Brain pericyte (primary cell): Measurements from ENCODE around the gene PPP1R13B.
A peak's percentile ranks its signal among the peaks of the same experiment; 100 is the strongest.
"Not testable (repeated sequence)": the region's sequence is repeated elsewhere in the genome, so short reads cannot be mapped to it uniquely, and the experiment has no call there.

Experiments
- DNase-seq: peaks from one replicate; pipeline ENCODE4 v3.0.0-alpha.2; 2012; ENCODE audit warnings: low read depth, low spot score

The PPP1R13B gene

DNA sequence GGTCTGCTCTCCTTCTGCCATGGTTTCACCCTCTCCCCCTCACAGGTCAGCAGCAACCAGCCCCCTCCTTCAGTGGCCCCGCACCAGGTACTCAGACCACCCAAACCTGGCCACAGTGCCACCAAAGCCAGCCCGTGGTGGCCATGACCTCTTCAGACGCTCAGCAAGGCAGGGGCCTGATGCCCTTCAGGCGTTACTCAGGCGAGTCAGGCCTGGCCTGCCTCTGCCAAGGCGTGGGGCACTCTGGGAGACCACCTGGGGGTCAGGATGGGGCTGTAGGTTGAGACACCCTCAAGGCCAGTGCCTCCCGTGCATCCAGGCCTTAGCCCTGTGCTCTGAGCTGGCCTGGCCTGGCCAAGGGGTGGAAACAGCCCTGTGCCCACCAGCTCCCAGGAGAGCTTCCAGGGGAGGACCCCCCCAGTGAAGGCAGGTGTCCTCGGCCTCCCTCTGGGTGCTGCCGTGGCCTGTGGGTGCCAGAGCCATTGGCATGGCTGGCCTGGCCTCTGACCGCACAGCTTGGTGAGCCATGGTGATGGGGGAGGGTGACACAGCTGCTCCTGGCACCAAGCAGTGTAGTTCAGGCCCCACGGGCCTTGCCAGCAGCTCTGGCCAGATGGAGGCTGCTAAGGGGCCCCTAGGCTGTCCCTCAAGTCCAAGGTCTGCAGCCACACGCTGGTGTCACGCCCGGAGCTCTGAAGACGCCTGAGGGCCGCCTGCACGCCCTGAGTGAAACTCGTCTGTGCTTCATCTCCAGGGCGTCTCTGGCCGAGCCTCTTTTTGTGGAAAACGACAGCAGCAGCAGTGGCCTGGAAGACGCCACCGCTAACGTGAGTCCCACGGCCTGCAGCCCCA lies 147.2 kb downstream of the PPP1R13B start:
- DNase-seq = no peak

DNA sequence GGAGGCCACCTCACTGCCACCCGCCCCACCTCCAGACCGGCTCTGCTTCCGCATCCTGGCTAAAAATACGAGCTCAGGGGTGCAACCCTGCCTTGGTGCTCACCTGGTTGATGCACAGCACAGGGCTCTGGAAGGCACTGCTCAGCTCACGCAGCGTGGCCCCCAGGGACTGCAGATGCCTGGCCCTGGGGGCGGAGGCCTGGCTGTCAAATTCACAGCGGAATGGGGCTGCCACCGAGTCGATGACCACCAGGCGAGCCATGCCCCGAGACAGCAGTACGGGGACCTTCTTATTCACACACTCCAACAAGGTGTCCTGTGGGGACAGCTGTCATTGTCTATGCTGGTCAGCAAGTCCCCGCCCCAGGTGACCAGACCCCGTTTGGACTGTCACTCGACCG lies 148.1 kb downstream of the PPP1R13B start:
- no peak for DNase-seq

DNA sequence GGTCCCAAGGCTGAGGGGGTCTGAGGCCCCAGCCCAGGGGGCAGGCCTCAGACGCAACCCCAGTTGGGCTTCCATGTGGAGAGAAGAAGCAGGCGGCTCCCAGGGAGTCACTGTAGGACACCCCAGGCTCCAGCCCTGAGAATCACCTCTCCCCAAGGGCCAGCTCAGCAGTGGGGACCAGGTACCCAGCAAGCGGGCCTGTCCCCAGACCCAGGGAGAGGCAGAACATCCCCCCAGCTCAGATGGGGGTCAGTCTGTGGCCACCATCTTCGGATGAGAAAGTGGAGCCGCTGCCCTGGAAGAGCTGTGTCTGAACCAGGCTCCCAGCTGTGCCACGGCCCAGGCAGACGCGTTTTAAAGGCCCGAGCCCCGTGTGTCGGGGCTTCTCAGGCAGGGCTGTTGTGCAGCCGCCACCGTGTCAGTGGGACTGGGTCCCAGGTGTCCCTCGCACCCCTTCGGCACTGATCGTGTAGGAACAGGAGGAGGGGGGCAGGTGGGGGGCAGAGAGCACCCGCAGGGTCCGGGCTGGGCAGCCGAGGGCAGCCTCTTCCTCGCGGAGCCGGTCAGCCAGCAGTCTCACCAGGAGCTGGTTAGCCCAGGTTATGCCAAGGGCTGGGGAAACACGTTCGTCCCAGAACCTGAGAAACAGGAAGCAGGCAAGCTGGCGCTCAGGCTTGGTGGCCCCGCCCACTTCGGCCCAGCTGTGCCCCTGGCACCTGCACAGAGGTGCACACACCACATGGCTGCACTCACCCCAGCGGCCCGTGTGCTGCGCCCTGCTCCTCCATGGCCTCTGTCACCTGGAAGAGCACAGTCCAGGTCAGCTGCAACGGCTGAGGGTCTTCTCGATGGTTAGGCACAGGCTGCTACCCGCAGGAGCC lies 148.8 kb downstream of the PPP1R13B start:
- no peak for DNase-seq

DNA sequence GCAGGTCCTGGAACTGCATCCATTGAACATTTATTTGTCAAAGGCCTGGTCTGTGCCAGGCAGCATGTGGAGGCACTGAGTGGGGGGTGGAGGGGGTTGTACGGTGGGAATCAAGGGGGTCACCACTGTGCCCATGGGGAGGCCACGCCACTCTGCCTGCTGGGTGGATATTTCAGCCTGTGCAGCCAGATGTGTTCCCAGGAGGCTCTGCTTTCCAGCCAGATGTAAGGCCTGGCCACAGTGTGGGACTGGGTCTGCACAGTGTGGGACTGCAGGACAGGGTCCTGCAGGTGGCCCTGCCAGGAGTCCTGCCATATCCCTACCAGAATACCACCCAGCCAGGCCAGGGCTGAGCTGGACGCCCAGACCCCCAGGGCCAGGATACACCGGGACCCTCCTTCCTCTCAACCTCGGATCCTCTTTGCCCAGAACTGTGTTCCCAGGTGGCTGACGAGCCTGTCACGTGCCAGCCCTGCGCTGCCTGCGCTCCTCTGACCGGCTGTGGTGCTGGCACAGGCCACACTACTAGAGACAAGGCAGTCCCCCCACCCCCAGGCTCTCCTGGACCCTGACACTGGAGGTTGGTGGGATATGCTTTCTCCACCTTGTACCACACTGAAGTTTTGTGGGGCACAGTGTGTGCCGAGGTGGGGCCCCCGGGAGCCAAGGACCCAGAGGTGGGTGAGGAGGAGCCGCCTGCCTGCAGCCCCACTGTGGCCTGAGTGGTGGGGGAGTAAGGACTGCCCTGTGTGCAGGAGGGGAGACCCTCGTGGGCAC lies 149.6 kb downstream of the PPP1R13B start:
- DNase-seq = no peak

DNA sequence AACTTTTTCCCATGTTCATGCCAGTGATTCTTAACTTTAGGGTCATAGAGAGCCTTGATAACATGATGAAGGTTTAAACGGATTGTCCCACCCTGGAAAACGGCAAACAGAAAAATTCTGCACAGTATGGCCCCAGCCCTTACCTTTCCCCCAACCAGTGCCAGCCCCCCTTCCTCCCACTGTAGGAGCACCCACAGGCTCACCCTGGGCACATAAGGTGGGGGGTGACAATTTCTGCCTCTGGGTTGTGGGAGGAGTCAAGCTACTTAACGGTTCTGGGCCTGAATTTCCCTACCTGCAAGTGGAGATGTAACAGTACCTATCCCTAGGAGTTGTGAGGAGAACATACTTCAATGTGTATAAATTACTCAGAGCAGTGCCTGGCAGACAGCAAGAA lies 150.2 kb downstream of the PPP1R13B start:
- DNase-seq = no peak

DNA sequence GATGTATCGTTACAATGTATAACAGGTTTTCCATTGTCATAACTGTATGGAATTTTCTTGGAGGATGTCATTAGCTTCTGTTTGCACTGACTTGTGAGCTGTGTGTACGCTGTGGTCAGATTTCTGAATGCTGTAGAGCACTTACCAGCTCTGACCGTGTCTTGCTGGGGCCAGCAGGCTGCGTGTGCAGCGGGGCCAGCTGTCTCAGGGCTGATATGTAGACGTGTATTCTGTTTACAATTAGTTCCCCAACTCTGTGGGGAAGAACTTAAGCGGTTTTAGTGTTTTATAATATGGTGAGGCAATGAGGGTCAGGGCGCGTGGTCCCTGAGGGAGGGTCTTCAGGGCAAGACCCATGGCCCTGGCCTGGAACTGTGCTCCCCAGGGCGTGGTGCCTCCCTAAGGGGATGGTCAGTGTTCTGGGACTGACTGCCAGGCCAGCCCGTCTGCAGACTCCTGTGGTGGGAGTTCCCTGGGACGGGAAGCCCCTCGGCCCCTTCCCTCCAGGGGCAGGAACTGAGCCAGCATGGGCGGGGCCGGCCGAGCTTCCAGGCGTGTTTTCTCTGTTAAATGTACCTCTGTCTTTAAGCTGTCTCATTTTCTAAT lies 150.8 kb downstream of the PPP1R13B start:
- DNase-seq = peak; percentile 42

DNA sequence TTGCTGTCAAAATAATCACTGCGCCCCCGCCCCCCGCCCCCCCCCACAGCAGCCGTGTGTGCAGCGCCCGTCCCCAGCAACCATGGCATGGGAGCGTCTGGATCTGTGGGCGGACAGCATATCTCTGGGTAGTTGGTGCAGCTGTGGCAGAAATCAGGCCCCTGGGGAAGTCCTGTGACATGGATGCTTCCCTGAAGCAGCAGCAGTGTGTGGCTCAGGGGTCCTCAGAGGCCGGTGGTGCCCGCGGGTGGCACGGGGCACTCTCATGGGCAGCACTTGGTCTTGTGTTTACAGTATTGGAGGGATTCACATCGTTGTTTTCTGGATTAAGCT lies 151.3 kb downstream of the PPP1R13B start:
- no peak for DNase-seq

DNA sequence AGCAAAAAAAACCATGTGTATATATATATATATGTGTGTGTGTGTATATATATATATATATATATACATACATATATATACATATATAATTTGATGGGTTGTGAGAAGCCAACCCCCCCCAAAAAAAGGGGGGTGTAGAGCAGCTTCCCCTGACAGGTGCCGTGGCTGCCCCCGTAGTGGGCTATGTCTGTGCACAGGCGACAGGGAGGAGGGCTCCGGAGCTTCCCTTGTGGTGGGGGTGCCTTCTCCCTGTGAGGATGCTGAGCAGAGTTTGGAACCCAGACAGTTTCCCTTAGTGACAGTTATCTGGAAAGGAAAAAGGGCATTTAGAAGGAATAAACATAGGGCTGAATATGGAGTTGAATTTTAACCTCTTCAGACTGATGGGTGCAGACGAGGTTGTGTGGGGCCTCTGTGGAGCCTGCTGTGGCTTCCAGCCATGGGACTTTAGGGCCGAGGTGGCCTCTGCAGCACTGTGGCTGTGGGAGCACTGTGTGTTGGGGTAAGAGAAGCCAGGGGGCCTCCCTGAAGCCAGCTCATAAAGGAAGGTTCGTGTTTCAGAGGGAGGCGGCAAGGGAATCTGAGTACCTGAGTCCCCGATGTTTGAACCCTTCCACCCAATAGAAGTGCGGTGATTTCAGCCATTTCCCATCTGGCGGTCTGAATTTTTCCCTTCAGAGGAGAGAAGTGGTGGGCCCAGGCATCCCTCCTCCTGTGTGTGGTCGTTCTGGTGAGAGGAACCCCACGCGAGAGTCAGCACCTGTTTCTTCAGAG lies 151.9 kb downstream of the PPP1R13B start:
- DNase-seq = no peak

DNA sequence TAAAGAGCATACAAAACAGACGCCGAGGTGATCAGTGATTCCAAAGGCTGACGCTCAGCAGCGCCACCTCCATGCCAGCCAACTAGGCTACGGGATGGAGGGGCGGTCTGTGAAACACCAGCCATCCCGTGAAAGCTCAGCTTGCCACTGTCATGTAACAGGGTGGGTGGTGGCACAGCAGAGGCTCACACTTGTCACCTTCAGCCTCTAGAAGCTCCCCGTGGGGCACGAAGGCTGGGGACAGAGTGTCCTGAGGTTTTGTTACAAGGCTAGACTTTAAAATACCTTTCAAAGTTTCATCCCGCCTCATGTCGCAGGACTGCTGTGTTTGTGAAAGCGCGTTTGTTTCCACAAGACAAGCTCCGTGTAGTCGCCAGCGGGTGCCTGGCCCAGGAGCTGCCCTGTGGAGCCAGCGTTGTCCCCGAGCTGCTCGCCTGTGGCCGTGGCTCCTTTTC lies 152.8 kb downstream of the PPP1R13B start:
- no peak for DNase-seq

DNA sequence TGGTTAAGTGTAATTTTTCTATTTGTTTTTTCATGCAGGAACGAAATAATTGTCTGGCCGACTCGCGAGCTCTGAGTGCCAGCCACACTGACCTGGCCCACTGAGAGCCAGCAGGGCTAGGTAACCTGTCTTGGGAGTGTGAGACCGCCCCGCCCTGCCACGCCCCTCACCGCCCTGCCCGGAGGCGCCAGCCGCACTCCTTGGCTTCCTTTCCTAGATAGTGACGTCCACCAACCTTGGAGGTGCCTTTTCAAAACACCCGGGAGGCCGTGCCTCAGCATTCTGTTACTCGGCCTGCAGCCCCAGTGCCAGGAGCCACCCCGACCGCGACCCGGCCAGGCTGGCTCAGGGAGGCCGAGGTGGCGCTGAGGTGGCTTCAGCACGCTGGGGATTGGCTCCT lies 153.9 kb downstream of the PPP1R13B start:
- DNase-seq = no peak

DNA sequence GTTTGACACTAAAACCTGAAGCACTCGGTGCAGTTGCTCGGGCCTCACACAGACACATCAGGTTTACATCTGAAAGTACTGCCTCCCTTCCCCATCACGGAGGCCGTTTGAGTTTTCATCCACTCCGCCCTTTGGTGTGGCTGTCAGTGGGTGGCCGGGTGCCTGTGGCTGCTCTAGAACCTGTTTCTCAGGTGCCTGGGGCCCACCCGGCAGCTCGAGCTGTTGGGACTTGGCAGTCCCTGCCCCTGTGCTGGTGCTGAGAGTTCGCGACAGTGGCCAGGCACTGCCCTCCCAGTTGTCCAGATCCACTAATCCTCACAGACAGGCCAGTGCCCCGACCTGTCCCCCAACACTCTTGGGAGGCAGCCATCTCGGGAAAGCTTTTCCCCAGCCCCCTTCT lies 154.5 kb downstream of the PPP1R13B start:
- DNase-seq = no peak

DNA sequence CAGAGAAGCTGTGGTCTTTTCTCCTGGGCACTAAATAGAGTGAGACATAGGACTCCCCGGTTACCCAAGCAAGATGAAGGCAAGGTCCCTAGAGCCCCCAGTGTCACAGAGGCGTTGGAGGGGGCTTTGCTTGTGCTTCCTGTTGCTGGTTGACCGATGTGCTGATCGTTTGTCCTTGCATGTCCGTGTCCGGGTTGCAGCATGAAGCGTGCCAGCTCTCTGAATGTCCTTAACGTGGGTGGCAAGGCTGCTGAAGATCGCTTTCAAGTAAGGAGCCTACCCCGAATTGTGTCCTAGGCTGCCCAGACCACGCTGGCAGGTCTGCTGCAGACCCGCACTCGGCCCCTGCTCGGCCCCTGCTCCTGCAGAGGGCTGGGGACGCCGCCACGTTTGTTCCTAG lies 155.2 kb downstream of the PPP1R13B start:
- no peak for DNase-seq

DNA sequence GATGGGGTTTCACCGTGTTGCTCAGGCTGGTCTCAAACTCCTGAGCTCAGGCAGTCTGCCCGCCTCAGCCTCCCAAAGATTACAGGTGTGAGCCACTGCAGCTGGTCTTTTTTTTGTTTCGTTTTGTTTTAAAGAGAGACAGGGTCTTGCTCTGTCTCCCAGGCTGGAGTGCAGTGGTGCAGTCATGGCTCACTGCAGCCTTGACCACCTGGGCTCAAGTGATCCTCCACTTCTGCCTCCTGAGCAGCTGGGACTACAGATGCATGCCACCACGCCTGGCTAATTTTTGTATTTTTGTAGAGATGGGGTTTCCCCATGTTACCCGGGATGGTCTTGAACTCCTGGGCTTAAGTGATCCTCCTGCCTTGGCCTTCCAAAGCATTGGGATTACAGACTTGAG lies 155.7 kb downstream of the PPP1R13B start:
- DNase-seq = not testable (repeated sequence)

DNA sequence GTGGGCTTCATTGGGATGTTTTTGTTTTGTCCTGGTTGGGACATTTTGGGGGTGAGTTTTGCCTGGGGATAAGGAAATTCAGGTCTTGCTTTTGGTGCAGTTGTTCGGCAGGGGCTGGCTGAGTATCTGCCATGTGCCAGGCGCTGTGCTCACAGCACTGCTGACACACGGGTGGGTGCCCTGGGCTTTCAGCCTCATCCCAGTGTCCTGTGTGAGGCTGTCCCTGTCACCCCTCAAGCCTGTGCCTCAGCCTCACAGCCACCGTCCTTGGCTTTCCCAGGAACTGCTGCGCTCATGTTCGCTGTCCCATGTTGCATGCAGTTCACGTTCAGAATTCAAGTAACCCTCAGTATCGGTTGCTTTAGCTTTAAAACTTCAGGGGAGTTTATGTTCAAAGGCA lies 157.0 kb downstream of the PPP1R13B start:
- no peak for DNase-seq

DNA sequence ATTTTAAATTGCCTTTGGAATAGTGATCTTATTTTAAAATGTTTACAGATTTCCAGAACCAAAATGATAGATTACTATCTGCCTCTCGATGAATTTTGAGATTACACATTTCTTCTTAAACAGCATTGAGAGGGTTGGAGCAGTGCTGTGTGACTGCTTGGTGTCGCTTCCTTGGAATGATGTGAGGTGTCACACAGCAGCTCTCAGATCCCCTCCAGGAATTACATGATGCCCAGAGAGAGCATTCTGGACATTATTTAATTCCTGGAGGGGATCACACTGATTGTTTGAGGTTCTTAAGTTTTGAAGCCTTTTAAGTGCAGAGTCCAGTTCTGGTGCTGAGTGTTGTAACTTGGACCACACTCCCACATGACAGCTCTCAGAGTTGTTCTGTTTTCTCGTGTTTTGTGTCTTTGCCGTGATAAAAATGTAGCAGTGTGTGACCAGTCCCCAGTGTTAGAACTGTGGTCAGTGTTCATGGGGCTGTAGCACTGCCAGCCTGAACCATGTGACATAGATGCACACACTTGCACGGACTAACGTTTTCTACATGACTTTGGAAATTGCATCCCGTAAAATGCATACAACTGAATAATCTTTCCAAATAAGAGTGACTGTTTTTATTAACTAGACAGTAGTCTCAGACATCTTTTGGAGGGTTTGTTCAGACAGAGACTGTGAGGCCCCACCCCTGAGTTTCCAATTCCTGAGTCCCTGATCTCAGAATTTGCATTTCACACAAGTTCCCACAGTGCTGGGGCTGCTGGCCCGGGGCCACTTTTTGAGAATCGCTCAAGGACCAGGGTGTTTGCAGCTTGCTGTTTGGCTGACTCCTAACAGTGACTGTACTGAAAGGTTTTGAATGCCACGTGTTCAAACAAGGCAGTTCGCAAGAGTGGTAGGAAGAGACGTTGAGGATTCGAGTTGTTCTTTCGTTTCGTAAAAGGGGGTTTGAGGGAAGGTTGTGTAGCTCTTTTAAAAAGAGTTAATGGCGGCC lies 158.2 kb downstream of the PPP1R13B start:
- DNase-seq = no peak

DNA sequence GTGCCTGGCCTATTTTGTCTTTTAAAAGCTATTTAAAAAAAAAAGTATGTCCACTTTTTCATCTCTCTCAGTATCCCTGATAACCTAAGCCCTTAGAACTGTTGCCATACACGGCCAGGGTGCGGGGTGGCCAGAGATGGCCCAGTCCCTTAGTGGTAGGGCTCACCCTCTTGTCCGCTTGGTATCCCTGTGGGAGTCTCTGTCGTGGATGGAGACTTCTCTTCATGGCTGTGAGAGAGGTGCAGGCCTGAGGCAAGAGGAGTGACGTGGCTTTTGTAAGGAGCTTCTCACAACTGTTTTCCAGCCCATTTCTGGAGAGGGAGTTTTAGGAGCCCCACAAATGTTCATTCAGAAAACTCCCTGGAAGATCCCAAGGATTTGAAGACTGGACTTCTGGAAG lies 158.9 kb downstream of the PPP1R13B start:
- DNase-seq = no peak

DNA sequence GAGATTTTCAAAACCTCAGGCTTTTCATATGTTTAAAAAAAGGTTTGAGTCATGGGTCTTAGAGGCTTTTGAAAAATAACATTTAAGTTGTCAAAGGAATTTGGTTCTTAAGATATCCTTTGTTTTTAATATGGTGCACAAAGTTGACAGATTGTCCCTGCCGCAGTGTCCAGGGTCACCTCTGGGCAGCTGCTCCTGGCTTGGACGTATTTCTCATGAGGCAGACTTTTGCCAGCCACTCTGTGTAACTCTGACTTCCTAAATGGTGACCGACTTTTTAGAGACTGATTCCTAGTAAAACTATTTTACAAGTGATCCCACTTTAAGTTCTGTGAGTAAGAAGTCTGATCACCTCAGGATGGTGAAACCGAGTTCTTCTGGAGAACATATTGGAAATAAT lies 159.7 kb downstream of the PPP1R13B start:
- DNase-seq = no peak

DNA sequence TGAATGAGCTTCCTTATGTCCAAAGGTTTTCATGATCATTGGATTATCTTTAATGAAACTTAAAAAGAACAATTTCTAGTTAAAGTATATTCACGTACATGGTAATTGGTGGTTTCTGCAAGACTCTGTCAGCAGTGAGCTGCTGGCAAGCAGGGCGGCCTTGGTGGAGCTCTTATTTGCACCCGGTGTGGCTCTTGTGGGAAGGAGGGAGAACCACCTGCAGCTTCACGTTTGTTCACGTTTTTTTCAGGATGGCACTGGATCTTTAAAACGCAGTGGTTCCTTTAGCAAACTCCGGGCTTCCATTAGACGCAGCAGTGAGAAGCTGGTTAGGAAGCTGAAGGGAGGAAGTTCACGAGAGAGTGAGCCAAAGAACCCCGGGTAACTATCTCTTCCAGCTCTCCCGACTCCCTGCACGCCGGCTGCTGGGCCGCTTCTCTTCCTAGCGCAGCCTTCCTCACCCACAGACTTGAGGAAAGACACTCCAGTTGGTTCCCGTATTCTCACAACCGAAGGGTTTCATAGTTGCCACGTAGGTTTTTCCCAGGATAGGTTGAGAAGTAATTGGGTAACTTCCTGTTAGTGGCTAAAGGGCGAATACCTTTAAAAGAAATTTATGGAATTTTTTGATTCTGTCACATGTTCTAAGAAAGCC lies 160.4 kb downstream of the PPP1R13B start:
- no peak for DNase-seq
